H9 (cell line): ENCODE data around the gene SLC13A1. TPM values are rescaled to one million over a fixed set of nuclear protein-coding genes. Genes with fewer than 3 reads are reported as not detected.

Source experiments
- DNase-seq: peaks from one replicate; pipeline ENCODE4 v3.0.0-alpha.2; 2017
- H2AFZ ChIP-seq: one replicate; pipeline ENCODE4 v1.6.1; 2013; ENCODE audit warnings: mild to moderate bottlenecking, low read length, control low read depth, moderate library complexity
- H2AK5ac ChIP-seq: 2 replicates; pipeline ENCODE4 v1.6.1; 2013; ENCODE audit warnings: low read length, control low read depth, mixed read lengths; ENCODE audit not compliant: insufficient read length
- H2BK120ac ChIP-seq: one replicate; pipeline ENCODE4 v1.6.1; 2013; ENCODE audit warnings: low read depth, mild to moderate bottlenecking, low read length, control low read depth, inconsistent platforms; ENCODE audit not compliant: poor library complexity, severe bottlenecking
- H2BK12ac ChIP-seq: 2 replicates; pipeline ENCODE4 v1.6.1; 2013; ENCODE audit warnings: low read length, control low read depth, mixed read lengths, low read depth; ENCODE audit not compliant: insufficient read length
- H2BK15ac ChIP-seq: 2 replicates; pipeline ENCODE4 v1.6.1; 2013; ENCODE audit warnings: low read depth, low read length, control low read depth
- H2BK20ac ChIP-seq: one replicate; pipeline ENCODE4 v1.6.1; 2013; ENCODE audit warnings: low read depth, mild to moderate bottlenecking, low read length, control low read depth, inconsistent platforms; ENCODE audit not compliant: poor library complexity, severe bottlenecking
- H2BK5ac ChIP-seq: 2 replicates; pipeline ENCODE4 v1.6.1; 2013; ENCODE audit warnings: low read length, control low read depth, mixed read lengths; ENCODE audit not compliant: insufficient read length
- H3K14ac ChIP-seq: 2 replicates; pipeline ENCODE4 v1.6.1; 2013; ENCODE audit warnings: low read length, control low read depth; ENCODE audit not compliant: insufficient read depth
- H3K18ac ChIP-seq: 2 replicates; pipeline ENCODE4 v1.6.1; 2013; ENCODE audit warnings: low read depth, mild to moderate bottlenecking, mixed read lengths, low read length, control low read depth; ENCODE audit not compliant: insufficient read length
- H3K23ac ChIP-seq: 2 replicates; pipeline ENCODE4 v1.6.1; 2013; ENCODE audit warnings: low read length, control low read depth, mixed read lengths, low read depth; ENCODE audit not compliant: insufficient read length
- H3K23me2 ChIP-seq: 2 replicates; pipeline ENCODE4 v1.6.1; 2013; ENCODE audit warnings: low read depth, mild to moderate bottlenecking, mixed read lengths, low read length, control low read depth; ENCODE audit not compliant: insufficient read length, poor library complexity, severe bottlenecking
- H3K27ac ChIP-seq: 2 replicates; pipeline ENCODE4 v1.5.1; 2013; ENCODE audit warnings: low read length, control low read depth, mixed read lengths, low read depth; ENCODE audit not compliant: insufficient read length
- H3K27me3 ChIP-seq: 2 replicates; pipeline ENCODE4 v1.6.1; 2013; ENCODE audit warnings: low read length, control low read depth, inconsistent platforms; ENCODE audit not compliant: insufficient read depth
- H3K4ac ChIP-seq: 2 replicates; pipeline ENCODE4 v1.6.1; 2013; ENCODE audit warnings: low read depth, mild to moderate bottlenecking, control low read depth, inconsistent platforms, low read length, moderate library complexity
- H3K4me1 ChIP-seq: 2 replicates; pipeline ENCODE4 v1.6.1; 2013; ENCODE audit warnings: low read length, control low read depth, inconsistent platforms; ENCODE audit not compliant: insufficient read depth
- H3K4me2 ChIP-seq: 2 replicates; pipeline ENCODE4 v1.6.1; 2013; ENCODE audit warnings: low read length, control low read depth, mixed read lengths; ENCODE audit not compliant: insufficient read length, insufficient read depth
- H3K56ac ChIP-seq: 2 replicates; pipeline ENCODE4 v1.6.1; 2013; ENCODE audit warnings: low read depth, mild to moderate bottlenecking, mixed read lengths, low read length, control low read depth; ENCODE audit not compliant: insufficient read length
- H3K79me1 ChIP-seq: 2 replicates; pipeline ENCODE4 v1.6.1; 2013; ENCODE audit warnings: low read depth, mild to moderate bottlenecking, moderate library complexity, low read length, control low read depth, inconsistent platforms; ENCODE audit not compliant: insufficient read depth, poor library complexity, severe bottlenecking
- H3K79me2 ChIP-seq: 2 replicates; pipeline ENCODE4 v1.6.1; 2013; ENCODE audit warnings: low read length, control low read depth, inconsistent platforms; ENCODE audit not compliant: insufficient read depth
- H3K9ac ChIP-seq: 2 replicates; pipeline ENCODE4 v1.6.1; 2013; ENCODE audit warnings: low read length, control low read depth, mixed read lengths; ENCODE audit not compliant: insufficient read length; ENCODE audit errors: extremely low read depth
- H3K9me3 ChIP-seq: one replicate; pipeline ENCODE4 v1.6.1; 2013; ENCODE audit warnings: low read depth, low read length, inconsistent platforms; ENCODE audit not compliant: control insufficient read depth
- H3T11ph ChIP-seq: one replicate; pipeline ENCODE4 v1.6.1; 2013; ENCODE audit warnings: mild to moderate bottlenecking, low read length, control low read depth, inconsistent platforms
- H4K20me1 ChIP-seq: one replicate; pipeline ENCODE4 v1.6.1; 2013; ENCODE audit not compliant: control insufficient read depth, insufficient read length, insufficient read depth
- H4K5ac ChIP-seq: 2 replicates; pipeline ENCODE4 v1.6.1; 2013; ENCODE audit warnings: low read depth, mild to moderate bottlenecking, mixed read lengths, low read length, control low read depth; ENCODE audit not compliant: insufficient read length
- H4K8ac ChIP-seq: replicated peaks from 2 replicates; pipeline ENCODE4 v1.6.1; 2013; ENCODE audit warnings: low read length, control low read depth, mixed read lengths, low read depth; ENCODE audit not compliant: insufficient read length
- H4K91ac ChIP-seq: 2 replicates; pipeline ENCODE4 v1.6.1; 2013; ENCODE audit warnings: low read depth, mild to moderate bottlenecking, moderate library complexity, mixed read lengths, low read length, control low read depth; ENCODE audit not compliant: insufficient read length
- H3K27ac Mint-ChIP-seq, 3 experiments: 2 replicates in 2 of 3; 3 replicates in 1 of 3; pipeline ENCODE4 v1.8.0; 2020 to 2021; ENCODE audit warnings: mixed read lengths in 3 of 3, mild to moderate bottlenecking in 1 of 3, moderate library complexity in 1 of 3
- H3K27me3 Mint-ChIP-seq: 2 replicates; pipeline ENCODE4 v1.8.0; 2021; ENCODE audit warnings: low read depth, mild to moderate bottlenecking, moderate library complexity, mixed read lengths
- H3K36me3 Mint-ChIP-seq, 3 experiments: 2 replicates in 2 of 3; 3 replicates in 1 of 3; pipeline ENCODE4 v1.8.0; 2020 to 2021; ENCODE audit warnings: low read depth in 3 of 3, mixed read lengths in 3 of 3; ENCODE audit not compliant: insufficient read depth in 1 of 3
- H3K4me1 Mint-ChIP-seq, 2 experiments: 2 replicates each; pipeline ENCODE4 v1.8.0; 2020; ENCODE audit warnings: mixed read lengths in 2 of 2
- H3K4me3 Mint-ChIP-seq, 2 experiments: 2 replicates in 1 of 2; 3 replicates in 1 of 2; pipeline ENCODE4 v1.8.0; 2020 to 2021; ENCODE audit warnings: mild to moderate bottlenecking in 2 of 2, mixed read lengths in 2 of 2, moderate library complexity in 1 of 2
- H3K9me3 Mint-ChIP-seq, 2 experiments: 2 replicates in 1 of 2; 3 replicates in 1 of 2; pipeline ENCODE4 v1.8.0; 2020; ENCODE audit warnings: mild to moderate bottlenecking in 2 of 2, mixed read lengths in 2 of 2, moderate library complexity in 1 of 2
- WGBS: extraction: QIAGEN DNeasy Blood & Tissue Kit; methylation state at CpG from one replicate; pipeline ENCODE4 v1.1.7; 2013; ENCODE audit warnings: missing lambda C conversion rate, low lambda C conversion rate, mixed read lengths; ENCODE audit not compliant: insufficient read length; ENCODE audit errors: extremely low coverage; 5-methylcytosine and 5-hydroxymethylcytosine counted together
- total RNA-seq: library from RNA; stranded (reverse); gene quantifications from 2 replicates; pipeline ENCODE4 v1.2.1, GENCODE V29; 2021
- TF ChIP-seq, protein P1 (sequence below): fragments of 200-600 bp; sonication (generic); conservative IDR thresholded peaks from 3 replicates; pipeline ENCODE4 v1.8.0; 2021; ENCODE audit warnings: antibody characterized with exemption, mild to moderate bottlenecking

SLC13A1 gene
- total RNA-seq, 1 experiment from 2014 or later = not detected

- no peak for DNase-seq
- H3K56ac ChIP-seq = no peak overlapping the region
- H3K9me3 Mint-ChIP-seq = no peaks in the 10 kb centered on the region
- H2BK12ac ChIP-seq = no peak overlapping the region
- H3K27ac ChIP-seq = no peak overlapping the region
- no peak overlapping the region for H2AFZ ChIP-seq
- H3K4ac ChIP-seq = no peak overlapping the region
- no peaks in the 10 kb centered on the region for H3K23me2 ChIP-seq
- H3K27ac Mint-ChIP-seq = no peak overlapping the region
- no peak overlapping the region for H2BK120ac ChIP-seq
- H4K91ac ChIP-seq = no peak overlapping the region
- no peak overlapping the region for H2BK20ac ChIP-seq
- no peak overlapping the region for H3K18ac ChIP-seq
- no peaks in the 10 kb centered on the region for H3K36me3 Mint-ChIP-seq
- no peak overlapping the region for H4K5ac ChIP-seq
- H4K8ac ChIP-seq = no peak overlapping the region
- H3K4me1 ChIP-seq = no peaks in the 10 kb centered on the region
- H3K79me2 ChIP-seq = no peaks in the 10 kb centered on the region
- H3K27me3 Mint-ChIP-seq = no peaks in the 10 kb centered on the region
- H2BK5ac ChIP-seq = no peak overlapping the region
- no peak overlapping the region for H3K4me2 ChIP-seq
- H3K27me3 ChIP-seq = no peaks in the 10 kb centered on the region
- no CpG with 5 or more reads among the region's 1 CpG for WGBS
- no peak overlapping the region for H3K9ac ChIP-seq
- no peak overlapping the region for H3K23ac ChIP-seq
- H2BK15ac ChIP-seq = no peak overlapping the region
- no peak overlapping the region for H3K14ac ChIP-seq
- TF ChIP-seq, protein P1, sequence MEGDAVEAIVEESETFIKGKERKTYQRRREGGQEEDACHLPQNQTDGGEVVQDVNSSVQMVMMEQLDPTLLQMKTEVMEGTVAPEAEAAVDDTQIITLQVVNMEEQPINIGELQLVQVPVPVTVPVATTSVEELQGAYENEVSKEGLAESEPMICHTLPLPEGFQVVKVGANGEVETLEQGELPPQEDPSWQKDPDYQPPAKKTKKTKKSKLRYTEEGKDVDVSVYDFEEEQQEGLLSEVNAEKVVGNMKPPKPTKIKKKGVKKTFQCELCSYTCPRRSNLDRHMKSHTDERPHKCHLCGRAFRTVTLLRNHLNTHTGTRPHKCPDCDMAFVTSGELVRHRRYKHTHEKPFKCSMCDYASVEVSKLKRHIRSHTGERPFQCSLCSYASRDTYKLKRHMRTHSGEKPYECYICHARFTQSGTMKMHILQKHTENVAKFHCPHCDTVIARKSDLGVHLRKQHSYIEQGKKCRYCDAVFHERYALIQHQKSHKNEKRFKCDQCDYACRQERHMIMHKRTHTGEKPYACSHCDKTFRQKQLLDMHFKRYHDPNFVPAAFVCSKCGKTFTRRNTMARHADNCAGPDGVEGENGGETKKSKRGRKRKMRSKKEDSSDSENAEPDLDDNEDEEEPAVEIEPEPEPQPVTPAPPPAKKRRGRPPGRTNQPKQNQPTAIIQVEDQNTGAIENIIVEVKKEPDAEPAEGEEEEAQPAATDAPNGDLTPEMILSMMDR = peak; percentile 43; the same call in 2 of the 3 replicates
- no peaks in the 10 kb centered on the region for H4K20me1 ChIP-seq
- no peak overlapping the region for H3T11ph ChIP-seq
- no peaks in the 10 kb centered on the region for H3K9me3 ChIP-seq
- H3K4me1 Mint-ChIP-seq = no peaks in the 10 kb centered on the region
- H2AK5ac ChIP-seq = no peak overlapping the region
- H3K79me1 ChIP-seq = no peaks in the 10 kb centered on the region
- no peak overlapping the region for H3K4me3 Mint-ChIP-seq
Observed at GRCh38 chr7:123131140-123131539, 68.6 kb downstream of the SLC13A1 start.
